Measurements from ENCODE around the gene SH3BP4. TPM values are rescaled to one million over a fixed set of nuclear protein-coding genes. Genes with fewer than 3 reads are reported as not detected.

Gene SH3BP4
- total RNA-seq, 4 donors from 2014 or later: 7.5 to 24.9 (median 19.5) TPM

- TF ChIP-seq CTCF (IDR thresholded peaks at IDR 0.05) (no peak), POLR2A (IDR thresholded peaks at IDR 0.05) (no peak), EP300 (IDR thresholded peaks at IDR 0.05; ENCODE audit: low read depth) (no peak), POLR2AphosphoS5 (IDR thresholded peaks at IDR 0.05) (no peak)
- Histone ChIP-seq H3K9me3 (no peaks in the 10 kb centered on the region), H3K4me1 (peaks cover 0 to 11% (median 0%) of the 10 kb centered on the region in 4 donors), H3K27me3 (no peaks in the 10 kb centered on the region), H3K27ac (no peak overlapping the region), H3K36me3 (no peaks in the 10 kb centered on the region), H3K4me3 (no peak overlapping the region)
- in situ Hi-C loops (cut with MboI; ENCODE audit: low pct_ligation_motif_present in 1 of 4, low pct_unique_long_range_greater_than_20kb in 1 of 4, low sequenced_read_pairs in 3 of 4): no loop called here
- no peak for DNase-seq
- 80 to 89% methylated on average over 1 to 4 of the region's 4 CpGs for whole genome bisulfite sequencing, 2 donors (ENCODE audit: low coverage in 1 of 2)
- intact Hi-C loops (cut with DNase I; ENCODE audit: low total_unique reads): no loop called here
Measured at GRCh38 chr2:235091421-235091820, 139.6 kb downstream of the SH3BP4 start.

GRCh38 chr2:235091983-235092382 is 140.2 kb downstream of the SH3BP4 start:
- no peaks in the 10 kb centered on the region for H3K36me3 ChIP-seq
- H3K4me1 ChIP-seq: peaks cover 0 to 11% (median 0%) of the 10 kb centered on the region in 4 donors
- no peak for DNase-seq
- in situ Hi-C loops (cut with MboI; ENCODE audit: low pct_ligation_motif_present in 1 of 4, low pct_unique_long_range_greater_than_20kb in 1 of 4, low sequenced_read_pairs in 3 of 4): no loop called here
- intact Hi-C loops (cut with DNase I; ENCODE audit: low total_unique reads): no loop called here
- no peak overlapping the region for H3K4me3 ChIP-seq
- peaks cover 5% of the 10 kb centered on the region for H3K27me3 ChIP-seq
- no peak overlapping the region for H3K27ac ChIP-seq
- WGBS, 2 donors (ENCODE audit: low coverage in 1 of 2): 85% methylated on average over 9 of the region's 9 CpGs; no CpG with 5 or more reads in 1 of the 2 donors
- no peaks in the 10 kb centered on the region for H3K9me3 ChIP-seq
- TF ChIP-seq POLR2A (IDR thresholded peaks at IDR 0.05): no peak
- TF ChIP-seq POLR2AphosphoS5 (IDR thresholded peaks at IDR 0.05): no peak
- TF ChIP-seq CTCF (IDR thresholded peaks at IDR 0.05): no peak
- no peak for TF ChIP-seq EP300 (IDR thresholded peaks at IDR 0.05; ENCODE audit: low read depth)

GRCh38 chr2:235092433-235093223 is 140.8 kb downstream of the SH3BP4 start:
- intact Hi-C loops (cut with DNase I; ENCODE audit: low total_unique reads) (no loop called here), in situ Hi-C loops (cut with MboI; ENCODE audit: low pct_ligation_motif_present in 1 of 4, low pct_unique_long_range_greater_than_20kb in 1 of 4, low sequenced_read_pairs in 3 of 4) (no loop called here)
- Histone ChIP-seq H3K27me3 (peaks cover 7% of the 10 kb centered on the region), H3K36me3 (no peaks in the 10 kb centered on the region), H3K27ac (no peak overlapping the region), H3K4me1 (peaks cover 0 to 11% (median 0%) of the 10 kb centered on the region in 4 donors), H3K4me3 (no peak overlapping the region), H3K9me3 (no peaks in the 10 kb centered on the region)
- WGBS, 2 donors (ENCODE audit: low coverage in 1 of 2): 86 to 92% methylated on average over 5 to 17 of the region's 17 CpGs
- TF ChIP-seq POLR2AphosphoS5 (IDR thresholded peaks at IDR 0.05) (no peak), EP300 (IDR thresholded peaks at IDR 0.05; ENCODE audit: low read depth) (no peak), POLR2A (IDR thresholded peaks at IDR 0.05) (no peak), CTCF (IDR thresholded peaks at IDR 0.05) (no peak)
- DNase-seq: no peak

GRCh38 chr2:235094457-235094856 is 142.6 kb downstream of the SH3BP4 start:
- intact Hi-C loops (cut with DNase I; ENCODE audit: low total_unique reads): no loop called here
- WGBS, 2 donors (ENCODE audit: low coverage in 1 of 2): 90 to 100% methylated on average over 1 of the region's 1 CpG

More at GRCh38 chr2:235094457-235094856, 142.6 kb downstream of the SH3BP4 start:
- in situ Hi-C loops (cut with MboI; ENCODE audit: low pct_ligation_motif_present in 1 of 4, low pct_unique_long_range_greater_than_20kb in 1 of 4, low sequenced_read_pairs in 3 of 4): no loop called here
- TF ChIP-seq EP300 (IDR thresholded peaks at IDR 0.05; ENCODE audit: low read depth): no peak
- no peak for TF ChIP-seq POLR2AphosphoS5 (IDR thresholded peaks at IDR 0.05)
- TF ChIP-seq POLR2A (IDR thresholded peaks at IDR 0.05): no peak
- TF ChIP-seq CTCF (IDR thresholded peaks at IDR 0.05): no peak
- Histone ChIP-seq H3K27ac (no peak overlapping the region), H3K4me1 (no peaks in the 10 kb centered on the region), H3K4me3 (no peak overlapping the region), H3K9me3 (no peaks in the 10 kb centered on the region), H3K27me3 (peaks cover 7% of the 10 kb centered on the region), H3K36me3 (no peaks in the 10 kb centered on the region)
- no peak for DNase-seq

Measured in transverse colon (tissue), 4 donors.